ENCODE measurements around the gene PPM1H.
"Not testable (repeated sequence)": the region's sequence is repeated elsewhere in the genome, so short reads cannot be mapped to it uniquely, and the experiment has no call there.

The PPM1H gene

DNA sequence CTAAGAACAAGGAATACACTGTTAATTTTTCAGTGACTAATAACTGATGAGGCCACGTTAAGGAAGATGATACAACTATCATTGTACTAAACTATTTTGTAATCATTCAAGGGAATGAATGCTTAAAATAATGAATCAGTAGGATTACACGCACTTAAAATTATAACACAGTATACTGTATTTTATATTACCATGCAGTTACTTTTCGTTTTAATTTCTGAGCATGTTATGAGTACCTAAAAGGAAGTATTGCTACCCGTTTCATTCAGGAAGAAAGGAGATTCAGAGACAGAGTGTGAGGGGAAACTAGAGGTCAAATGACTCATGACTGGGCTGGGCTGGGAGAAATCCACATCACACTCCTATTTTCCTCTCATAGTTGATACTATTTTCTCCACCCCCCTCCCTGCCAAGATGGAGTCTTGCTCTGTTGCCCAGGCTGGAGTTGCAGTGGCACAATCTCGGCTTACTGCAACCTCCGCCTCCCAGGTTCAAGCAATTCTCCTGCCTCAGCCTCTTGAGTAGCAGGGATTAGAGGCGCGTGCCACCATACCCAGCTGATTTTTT lies 202.0 kb downstream of the PPM1H start:
- DNase-seq (ENCODE audit: extremely low read depth, insufficient read length), result no peak
- H3K4me3 ChIP-seq (replicated peaks; ENCODE audit: low read depth, low read length), result no peak overlapping the region

GRCh38 chr12:62731055-62731820 lies 203.7 kb downstream of the PPM1H start:
- Histone ChIP-seq H3K27me3 (replicated peaks; ENCODE audit: control insufficient read depth, insufficient read depth, low read length) (no peaks in the 10 kb centered on the region), H3K4me3 (replicated peaks; ENCODE audit: low read depth, low read length) (no peak overlapping the region), H3K36me3 (ENCODE audit: control insufficient read depth, insufficient read depth, low read length) (no peaks in the 10 kb centered on the region)
- TF ChIP-seq, protein P1, sequence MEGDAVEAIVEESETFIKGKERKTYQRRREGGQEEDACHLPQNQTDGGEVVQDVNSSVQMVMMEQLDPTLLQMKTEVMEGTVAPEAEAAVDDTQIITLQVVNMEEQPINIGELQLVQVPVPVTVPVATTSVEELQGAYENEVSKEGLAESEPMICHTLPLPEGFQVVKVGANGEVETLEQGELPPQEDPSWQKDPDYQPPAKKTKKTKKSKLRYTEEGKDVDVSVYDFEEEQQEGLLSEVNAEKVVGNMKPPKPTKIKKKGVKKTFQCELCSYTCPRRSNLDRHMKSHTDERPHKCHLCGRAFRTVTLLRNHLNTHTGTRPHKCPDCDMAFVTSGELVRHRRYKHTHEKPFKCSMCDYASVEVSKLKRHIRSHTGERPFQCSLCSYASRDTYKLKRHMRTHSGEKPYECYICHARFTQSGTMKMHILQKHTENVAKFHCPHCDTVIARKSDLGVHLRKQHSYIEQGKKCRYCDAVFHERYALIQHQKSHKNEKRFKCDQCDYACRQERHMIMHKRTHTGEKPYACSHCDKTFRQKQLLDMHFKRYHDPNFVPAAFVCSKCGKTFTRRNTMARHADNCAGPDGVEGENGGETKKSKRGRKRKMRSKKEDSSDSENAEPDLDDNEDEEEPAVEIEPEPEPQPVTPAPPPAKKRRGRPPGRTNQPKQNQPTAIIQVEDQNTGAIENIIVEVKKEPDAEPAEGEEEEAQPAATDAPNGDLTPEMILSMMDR (IDR thresholded peaks at IDR 0.05; ENCODE audit: insufficient read depth, low read length, poor library complexity, severe bottlenecking), result no peak
- no peak for DNase-seq (ENCODE audit: extremely low read depth, insufficient read length)

More for the DNA sequence above, 202.0 kb downstream of the PPM1H start:
- Histone ChIP-seq H3K36me3 (ENCODE audit: control insufficient read depth, insufficient read depth, low read length) (no peaks in the 10 kb centered on the region), H3K27me3 (replicated peaks; ENCODE audit: control insufficient read depth, insufficient read depth, low read length) (no peaks in the 10 kb centered on the region)
- TF ChIP-seq, protein P1 (IDR thresholded peaks at IDR 0.05; ENCODE audit: insufficient read depth, low read length, poor library complexity, severe bottlenecking), result no peak

DNA sequence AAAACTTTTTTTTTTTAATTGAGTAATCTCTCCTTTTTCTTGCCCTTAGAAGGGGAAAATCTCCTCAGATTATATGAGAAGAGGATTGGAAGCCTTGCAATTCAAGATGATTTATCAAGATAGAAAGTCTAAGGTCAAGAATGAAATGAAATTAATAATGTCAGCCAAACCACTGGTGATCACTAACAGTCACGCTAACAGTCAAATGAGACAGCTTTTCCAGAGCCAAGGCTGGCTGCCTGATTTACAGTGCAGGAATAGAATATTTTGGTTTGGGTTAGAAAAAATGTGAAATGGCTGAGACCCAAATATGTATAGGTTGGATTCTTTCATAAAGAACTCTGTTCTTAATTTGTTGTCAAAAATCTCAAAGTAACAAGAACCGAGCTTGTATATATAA lies 204.3 kb downstream of the PPM1H start:
- TF ChIP-seq, protein P1 (IDR thresholded peaks at IDR 0.05; ENCODE audit: insufficient read depth, low read length, poor library complexity, severe bottlenecking), result no peak
- Histone ChIP-seq H3K27me3 (replicated peaks; ENCODE audit: control insufficient read depth, insufficient read depth, low read length) (no peaks in the 10 kb centered on the region), H3K36me3 (ENCODE audit: control insufficient read depth, insufficient read depth, low read length) (no peaks in the 10 kb centered on the region), H3K4me3 (replicated peaks; ENCODE audit: low read depth, low read length) (no peak overlapping the region)
- DNase-seq (ENCODE audit: extremely low read depth, insufficient read length), result no peak

- DNase-seq (ENCODE audit: extremely low read depth, insufficient read length); H3K36me3 ChIP-seq (ENCODE audit: control insufficient read depth, insufficient read depth, low read length); H3K27me3 ChIP-seq (replicated peaks; ENCODE audit: control insufficient read depth, insufficient read depth, low read length); H3K4me3 ChIP-seq (replicated peaks; ENCODE audit: low read depth, low read length): not testable (repeated sequence)
Observed at GRCh38 chr12:62729579-62730544, 205.1 kb downstream of the PPM1H start.

GRCh38 chr12:62728741-62729140 lies 206.2 kb downstream of the PPM1H start:
- DNase-seq (ENCODE audit: extremely low read depth, insufficient read length), result no peak

More at GRCh38 chr12:62728741-62729140, 206.2 kb downstream of the PPM1H start:
- Histone ChIP-seq H3K36me3 (ENCODE audit: control insufficient read depth, insufficient read depth, low read length) (no peaks in the 10 kb centered on the region), H3K4me3 (replicated peaks; ENCODE audit: low read depth, low read length) (no peak overlapping the region), H3K27me3 (replicated peaks; ENCODE audit: control insufficient read depth, insufficient read depth, low read length) (no peaks in the 10 kb centered on the region)
- TF ChIP-seq, protein P1 (IDR thresholded peaks at IDR 0.05; ENCODE audit: insufficient read depth, low read length, poor library complexity, severe bottlenecking), result no peak

Measured in GM06990 (cell line).